SKM-1 treated with dmso at 0.1 percent for 144 hours (cell line): Measurements from ENCODE around the gene SRSF10.

ENCODE experiments used
- DNase-seq: peaks from one replicate; lab custom pipeline; 2025; ENCODE audit not compliant: unreplicated experiment; lab: John Stamatoyannopoulos, UW

SRSF10 gene

GRCh38 chr1:23914921-23915320 is 65.2 kb downstream of the SRSF10 start:
- no peak for DNase-seq
